ENCODE results near the gene COL27A1.

COL27A1 gene

GRCh38 chr9:114229295-114229694 lies 74.0 kb downstream of the COL27A1 start:
- DNase-seq, result no peak

- DNase-seq, result no peak
These were observed 74.7 kb downstream of the COL27A1 start for GRCh38 chr9:114230068-114230467.

GRCh38 chr9:114231273-114231672 lies 75.9 kb downstream of the COL27A1 start:
- DNase-seq, result no peak

- no peak for DNase-seq
These were observed 76.5 kb downstream of the COL27A1 start for GRCh38 chr9:114231719-114232449.

- no peak for DNase-seq
These were observed 78.3 kb downstream of the COL27A1 start for GRCh38 chr9:114233491-114234185.

GRCh38 chr9:114235033-114235661 lies 79.8 kb downstream of the COL27A1 start:
- DNase-seq, result no peak

GRCh38 chr9:114236391-114237138 lies 81.2 kb downstream of the COL27A1 start:
- no peak for DNase-seq

GRCh38 chr9:114237247-114237646 lies 81.9 kb downstream of the COL27A1 start:
- no peak for DNase-seq

GRCh38 chr9:114237781-114238180 lies 82.4 kb downstream of the COL27A1 start:
- DNase-seq, result no peak

- no peak for DNase-seq
These were observed 83.1 kb downstream of the COL27A1 start for GRCh38 chr9:114238472-114238871.

- DNase-seq, result no peak
These were observed 83.8 kb downstream of the COL27A1 start for GRCh38 chr9:114238891-114239875.

- DNase-seq, result no peak
These were observed 84.9 kb downstream of the COL27A1 start for GRCh38 chr9:114240216-114240615.

GRCh38 chr9:114240647-114241558 lies 85.6 kb downstream of the COL27A1 start:
- no peak for DNase-seq

GRCh38 chr9:114242837-114243236 lies 87.5 kb downstream of the COL27A1 start:
- no peak for DNase-seq

GRCh38 chr9:114243240-114243639 lies 87.9 kb downstream of the COL27A1 start:
- DNase-seq, result no peak

- no peak for DNase-seq
These were observed 89.2 kb downstream of the COL27A1 start for GRCh38 chr9:114244570-114244969.

GRCh38 chr9:114246558-114246957 lies 91.2 kb downstream of the COL27A1 start:
- no peak for DNase-seq

- no peak for DNase-seq
These were observed 91.7 kb downstream of the COL27A1 start for GRCh38 chr9:114247077-114247476.

- no peak for DNase-seq
These were observed 92.2 kb downstream of the COL27A1 start for GRCh38 chr9:114247491-114247890.

GRCh38 chr9:114248299-114248707 lies 93.0 kb downstream of the COL27A1 start:
- no peak for DNase-seq

Measured in SIG-M5 (cell line).